ENCODE data around the gene RET.

- TF ChIP-seq CTCF (IDR thresholded peaks at IDR 0.05) (no peak), POLR2AphosphoS5 (IDR thresholded peaks at IDR 0.05; ENCODE audit: low read depth, low read length) (no peak), REST (IDR thresholded peaks at IDR 0.05; ENCODE audit: insufficient read depth in 1 of 2, low read depth in 2 of 2, low read length in 1 of 2) (no peak), TCF7L2 (IDR thresholded peaks at IDR 0.05; ENCODE audit: low read depth, low read length) (no peak)
Observed at GRCh38 chr10:43118631-43119415, 42.0 kb downstream of the RET start.

Measured in Panc1 (cell line).